Activated CD4-positive, alpha-beta T cell treated with anti-CD3 and anti-CD28 coated beads, Interleukin-2, Interleukin-4, amounts not matched to agents 100 ng/mL and 50 ng/mL, durations not matched to agents 16 hours and 8 hours (primary cell): ENCODE data around the gene UNC13D.

Experiments
- DNase-seq: peaks from one replicate; pipeline ENCODE4 v3.0.0-alpha.2; 2020; ENCODE audit warnings: low spot score

Gene UNC13D

GRCh38 chr17:75850928-75851692 lies 6.9 kb upstream of the UNC13D start:
- no peak for DNase-seq

- no peak for DNase-seq
Measured at GRCh38 chr17:75849724-75850123, 5.5 kb upstream of the UNC13D start.

DNA sequence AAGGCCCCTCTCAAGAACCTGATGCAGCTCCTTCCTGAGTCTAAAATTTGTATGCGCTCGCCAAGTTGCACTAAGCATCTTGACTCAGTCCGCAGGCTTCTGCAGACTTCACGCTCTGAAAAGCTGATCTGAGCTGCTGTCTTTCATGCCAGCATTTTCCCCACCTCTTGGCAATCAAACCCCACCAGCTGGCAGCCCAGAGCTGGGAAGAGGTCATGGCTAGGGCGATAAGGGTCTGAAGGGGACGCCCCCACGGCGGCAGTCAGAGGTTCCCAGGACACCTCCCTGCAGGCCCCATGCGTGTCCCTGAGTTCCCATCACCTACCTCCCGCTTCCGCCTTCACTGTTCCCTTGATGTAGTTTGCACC lies 5.1 kb upstream of the UNC13D start:
- no peak for DNase-seq

GRCh38 chr17:75848523-75849278 lies 4.5 kb upstream of the UNC13D start:
- DNase-seq, result peak; percentile 82

GRCh38 chr17:75847614-75848522 lies 3.7 kb upstream of the UNC13D start:
- no peak for DNase-seq

DNA sequence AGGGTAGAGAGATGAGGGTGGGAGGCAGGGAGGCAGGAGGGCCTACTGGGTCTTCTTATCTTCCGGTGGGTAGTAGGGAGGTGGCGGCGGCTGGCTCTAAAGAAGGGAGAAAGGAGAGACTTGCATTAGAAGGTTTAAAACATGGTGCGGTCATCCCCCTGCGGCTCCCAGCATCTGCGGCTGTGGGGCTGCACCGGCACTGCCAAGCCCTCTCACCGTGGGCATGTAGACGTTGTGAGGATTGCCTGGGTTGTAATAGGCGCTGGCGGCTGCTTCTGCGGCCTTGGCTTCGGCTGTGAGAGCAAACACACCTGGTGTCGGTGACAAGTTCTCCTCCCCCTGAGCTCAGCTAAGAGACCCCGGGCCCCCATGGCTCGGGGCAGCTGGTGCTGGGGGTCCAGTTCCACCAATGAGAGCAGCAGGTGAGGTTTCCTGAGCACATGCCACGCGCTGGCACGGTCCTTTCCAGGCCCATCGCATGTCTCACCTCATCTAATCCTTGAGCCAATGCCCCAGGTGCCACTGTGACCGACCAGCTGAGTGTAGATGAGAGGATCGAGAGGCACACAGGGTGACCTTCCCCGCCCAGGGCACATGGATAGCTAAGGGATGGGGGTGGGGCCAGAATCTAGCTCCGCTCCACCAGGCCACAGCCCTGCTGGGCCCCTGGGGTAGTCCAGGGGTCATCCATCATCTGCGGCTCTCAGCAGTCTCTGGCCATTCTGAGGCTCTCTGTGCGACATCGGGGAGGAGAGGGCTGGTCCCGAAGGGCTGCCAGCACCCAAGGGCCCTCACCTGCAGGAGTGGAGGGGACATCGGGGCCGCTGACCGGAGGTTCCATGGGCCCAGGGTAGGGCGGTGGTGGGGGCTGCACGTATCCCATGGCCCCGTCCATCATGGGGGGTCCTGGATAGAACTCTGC lies 2.7 kb upstream of the UNC13D start:
- DNase-seq, result no peak

DNA sequence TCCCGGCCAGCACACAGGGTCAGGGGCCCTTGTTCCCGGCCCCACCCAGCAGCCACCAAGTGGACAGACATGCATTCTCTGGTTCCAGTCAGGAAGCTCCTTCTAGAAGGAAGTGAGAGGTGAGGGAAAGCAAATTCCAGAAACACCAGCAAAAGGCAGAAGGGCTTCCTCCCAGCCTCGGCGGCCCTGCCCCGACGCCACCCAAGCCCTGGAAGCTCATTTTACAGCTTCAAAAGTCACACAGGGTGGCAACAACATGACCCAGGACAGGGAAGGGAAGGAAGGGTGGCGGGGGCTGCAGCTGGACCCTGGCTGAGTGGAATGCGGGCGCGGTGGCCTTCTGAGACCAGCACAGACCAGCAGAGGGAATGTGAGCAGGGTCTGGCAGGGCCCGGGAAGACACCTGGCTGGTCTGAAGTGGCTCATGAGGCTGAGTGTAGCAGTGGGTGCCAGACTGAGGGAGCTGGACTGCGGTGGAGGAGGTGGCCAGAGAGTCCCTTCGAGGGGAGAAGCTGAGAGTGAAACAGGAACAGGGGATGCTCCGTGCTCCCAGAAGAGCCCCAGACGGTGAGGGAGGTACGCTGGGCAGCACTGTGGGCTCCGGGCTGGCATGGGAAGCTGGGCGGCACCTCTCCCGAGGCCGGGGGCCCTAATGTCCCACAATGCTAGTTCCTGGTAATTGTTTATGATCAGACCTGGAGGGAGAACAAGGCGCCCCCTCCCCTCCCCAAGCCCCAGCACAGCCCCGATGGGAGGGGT lies 1.9 kb upstream of the UNC13D start:
- no peak for DNase-seq

DNA sequence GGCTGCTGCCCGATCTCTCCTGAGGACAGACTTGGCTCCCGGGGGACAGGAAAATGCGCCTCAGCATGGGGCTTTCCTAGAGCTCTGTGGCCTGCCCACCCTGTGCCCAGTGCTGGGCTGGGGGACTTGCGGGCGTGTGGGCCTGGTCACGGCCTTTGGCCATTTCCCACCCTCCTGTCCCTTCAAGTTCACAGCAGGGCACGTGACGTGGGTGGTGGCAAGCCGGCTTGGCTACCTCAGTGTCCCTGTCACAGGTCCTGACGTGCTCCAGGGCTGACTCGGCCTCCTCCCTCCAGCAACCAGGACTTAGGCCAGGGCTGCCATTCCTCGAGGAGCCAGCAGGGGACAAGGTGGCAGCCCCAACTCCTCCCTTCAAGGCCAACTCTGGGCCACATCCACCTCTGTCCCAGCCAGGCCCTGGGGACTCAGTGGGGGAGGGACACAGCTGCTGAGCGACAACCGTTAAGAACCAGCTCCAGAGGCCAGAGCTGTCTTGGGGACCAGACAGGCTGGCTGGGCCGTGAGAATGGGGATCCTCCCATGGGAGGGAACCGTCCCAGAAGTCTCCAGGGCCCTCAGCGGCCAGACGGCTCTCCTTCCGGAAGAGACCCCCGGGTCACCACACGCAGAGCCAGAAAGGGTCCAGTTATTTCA lies 981 bp upstream of the UNC13D start:
- DNase-seq, result peak; percentile 74

DNA sequence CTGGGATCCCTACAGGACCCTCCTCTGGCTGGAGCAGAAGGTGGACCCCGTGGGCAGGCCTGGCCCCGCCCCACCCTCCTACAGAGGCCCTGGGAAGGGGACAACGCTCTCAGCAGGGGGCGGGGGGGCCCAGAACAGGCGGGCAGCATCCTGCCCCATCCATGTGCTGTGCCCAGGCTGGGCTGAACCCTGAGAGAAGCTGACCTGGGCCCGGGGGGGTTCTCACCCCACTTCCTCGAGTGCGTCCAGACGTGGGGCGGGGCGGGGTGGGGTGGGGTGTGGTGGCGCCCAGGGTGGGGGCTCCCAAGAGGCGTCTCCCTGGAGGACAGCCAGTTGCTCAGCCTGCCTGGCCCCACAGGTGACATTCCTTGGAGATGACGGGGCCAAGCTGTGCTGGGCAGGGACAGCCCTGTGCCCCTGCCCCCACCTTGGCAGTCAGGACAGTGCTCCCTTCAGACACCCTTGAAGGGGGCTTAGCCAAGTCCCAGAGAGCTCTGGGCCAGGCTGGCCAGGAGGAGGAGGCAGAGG lies 390 bp upstream of the UNC13D start:
- no peak for DNase-seq

- DNase-seq, result peak; percentile 25
Measured at GRCh38 chr17:75842963-75843576, 1.1 kb downstream of the UNC13D start.

DNA sequence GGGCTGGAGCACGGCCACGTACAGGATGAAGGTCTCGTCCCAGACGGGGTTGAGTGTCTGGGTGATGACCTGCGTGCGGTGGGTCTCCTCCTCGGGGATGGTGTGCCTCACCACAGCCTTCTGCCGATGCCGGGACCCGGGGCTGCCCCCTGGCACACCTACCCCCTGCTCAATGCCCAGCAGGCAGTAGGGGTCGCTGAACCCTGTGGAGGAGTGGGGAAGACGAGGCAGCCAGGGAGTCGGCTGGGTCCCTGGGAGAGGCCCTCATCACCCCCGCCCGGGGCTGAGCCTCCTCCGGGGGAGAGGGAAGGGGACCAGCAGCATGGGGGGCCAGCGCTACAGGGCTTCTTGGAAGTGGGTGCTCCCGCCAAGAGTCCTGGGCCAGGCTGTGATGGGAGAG lies 1.8 kb downstream of the UNC13D start:
- DNase-seq, result no peak

GRCh38 chr17:75840799-75841164 lies 3.4 kb downstream of the UNC13D start:
- no peak for DNase-seq

DNA sequence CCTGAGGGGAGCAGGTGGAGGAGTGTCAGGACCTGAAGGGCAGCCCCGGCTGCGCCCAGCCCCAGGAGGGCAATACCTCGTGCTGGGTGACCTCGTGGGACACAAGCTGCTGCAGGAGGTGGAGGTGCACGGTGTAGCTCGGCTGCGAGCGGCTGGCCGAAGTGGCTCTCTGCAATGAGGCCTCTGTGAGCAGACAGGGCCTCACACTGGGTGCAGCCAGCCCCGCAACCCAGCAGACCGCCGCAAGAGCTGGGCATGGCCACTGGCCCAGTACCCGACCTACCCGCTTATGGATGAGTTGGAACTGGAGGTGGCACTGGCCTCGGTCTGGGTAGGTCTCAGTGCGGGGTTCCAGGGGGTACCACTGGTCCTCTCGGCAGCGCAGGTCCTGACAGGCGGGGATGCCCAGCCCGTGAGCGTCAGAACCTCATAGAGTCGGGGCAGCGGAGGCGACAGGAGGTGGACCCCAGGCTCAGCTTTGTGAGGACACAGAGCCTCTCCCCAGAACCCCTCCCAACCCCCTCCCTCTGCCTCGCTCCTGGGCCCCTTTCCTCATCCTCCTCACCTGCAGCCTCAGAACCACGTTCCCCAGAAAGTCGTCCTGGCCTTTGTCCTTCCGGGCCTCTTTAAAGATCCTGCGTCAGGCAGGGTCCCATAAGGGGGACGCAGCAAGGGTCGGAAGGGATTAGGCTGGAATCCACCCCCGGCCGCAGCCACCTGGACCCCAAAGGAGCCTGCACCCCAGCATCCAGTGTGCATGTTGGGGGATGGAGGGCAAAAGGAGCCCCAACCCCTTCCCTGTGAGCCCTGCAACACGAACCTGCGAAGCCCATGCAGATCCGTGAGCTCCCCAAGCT lies 4.0 kb downstream of the UNC13D start:
- no peak for DNase-seq

DNA sequence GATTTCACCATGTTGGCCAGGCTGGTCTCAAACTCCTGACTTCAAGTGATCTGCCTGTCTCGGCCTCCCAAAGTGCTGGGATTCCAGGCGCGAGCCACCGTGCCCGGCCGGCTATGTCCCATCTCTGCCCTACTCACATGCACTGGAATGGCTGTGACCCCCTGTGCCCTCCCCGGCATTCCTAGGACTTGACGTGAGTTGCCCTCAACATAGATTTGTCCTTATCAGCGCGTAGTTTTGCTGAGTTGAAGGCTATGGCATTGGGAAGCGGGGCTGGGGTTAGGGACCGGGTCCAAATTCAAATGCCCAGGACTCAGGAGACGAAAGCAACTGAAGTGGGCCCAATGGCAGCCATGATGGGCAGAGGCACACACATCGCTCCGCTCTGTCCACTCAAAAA lies 5.8 kb downstream of the UNC13D start:
- DNase-seq, result no peak

GRCh38 chr17:75837899-75838298 lies 6.3 kb downstream of the UNC13D start:
- DNase-seq, result no peak

- no peak for DNase-seq
Measured at GRCh38 chr17:75836605-75837004, 7.6 kb downstream of the UNC13D start.

- DNase-seq, result no peak
Measured at GRCh38 chr17:75835654-75835987, 8.6 kb downstream of the UNC13D start.

GRCh38 chr17:75834928-75835653 lies 9.1 kb downstream of the UNC13D start:
- no peak for DNase-seq
